ENCODE results near the gene NUDT13. TPM values are rescaled to one million over a fixed set of nuclear protein-coding genes. Genes with fewer than 3 reads are reported as not detected.
A peak's percentile ranks its signal among the peaks of the same experiment; 100 is the strongest.

NUDT13 gene
- total and polyA plus RNA-seq, 2 of the 4 experiments (the other 2 are of a cell fraction): 0.90 to 1.7 TPM

DNA sequence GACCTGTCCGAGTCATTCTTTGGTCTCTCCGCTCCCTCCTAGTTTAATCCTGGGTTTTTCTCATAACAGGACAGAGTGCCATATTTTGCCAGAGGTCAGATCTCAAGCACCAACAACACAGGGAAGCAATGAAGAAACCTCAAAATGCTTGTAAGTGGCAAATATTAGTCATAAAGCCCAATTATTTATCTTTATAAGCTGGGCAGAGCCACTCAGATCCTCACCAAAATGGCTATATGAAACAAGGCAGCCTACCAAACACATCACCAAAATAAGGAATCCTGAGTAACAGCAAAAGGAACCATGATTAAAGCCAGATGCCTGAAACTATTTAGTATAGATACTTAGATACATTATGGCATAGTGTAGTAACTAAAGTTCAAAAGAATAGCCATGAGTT, 52.8 kb downstream of the NUDT13 start:
- H4K91ac ChIP-seq (ENCODE audit: insufficient read depth, low read depth, low read length): no peak overlapping the region
- no peaks in the 10 kb centered on the region for H3K9me1 ChIP-seq (ENCODE audit: insufficient read depth, low read length)
- H3K27me3 ChIP-seq (ENCODE audit: control insufficient read depth, insufficient read depth, low read length): no peaks in the 10 kb centered on the region
- no peak overlapping the region for H4K8ac ChIP-seq (ENCODE audit: low read depth in 2 of 2, low read length in 2 of 2)
- no peak overlapping the region for H3K56ac ChIP-seq (ENCODE audit: extremely low read depth, insufficient read depth, low read length)
- POLR2A ChIA-PET (ENCODE audit: unreplicated experiment): no interaction called here
- H3K14ac ChIP-seq (replicated peaks; ENCODE audit: low read depth, low read length): no peak overlapping the region
- no peak overlapping the region for H3K18ac ChIP-seq (ENCODE audit: low read depth, low read length)
- H3K4me2 ChIP-seq (ENCODE audit: low read depth, low read length): no peak overlapping the region
- H2BK120ac ChIP-seq (ENCODE audit: low read depth, low read length): no peak overlapping the region
- in situ Hi-C loops (cut with MboI; ENCODE audit: low sequenced_read_pairs) (no loop called here), intact Hi-C loops (cut with micrococcal nuclease) (no loop called here), dilution Hi-C loops (cut with HindIII; ENCODE audit: low sequenced_read_pairs, unreplicated experiment) (no loop called here)
- H4K20me1 ChIP-seq (ENCODE audit: insufficient read depth, low read length): peaks cover 10% of the 10 kb centered on the region
- H3K79me1 ChIP-seq (ENCODE audit: low read depth in 1 of 2, low read length in 2 of 2): peaks cover 22 to 31% of the 10 kb centered on the region in 2 experiments
- no peak overlapping the region for H4K5ac ChIP-seq (ENCODE audit: low read depth, low read length)
- DNase-seq: peak; percentile 6
- no peak overlapping the region for H3K27ac ChIP-seq (ENCODE audit: insufficient read depth, low read length)
- peaks cover 13% of the 10 kb centered on the region for H3K36me3 ChIP-seq (ENCODE audit: control insufficient read depth, insufficient read depth, low read length)
- no peak overlapping the region for H3K23ac ChIP-seq (ENCODE audit: low read depth, low read length)
- no peak overlapping the region for H2BK20ac ChIP-seq (ENCODE audit: low read depth, low read length)
- BruUV-seq (replicated peaks): no TSS peak
- CTCF ChIA-PET: no interaction called here
- H3K4me1 ChIP-seq (ENCODE audit: control insufficient read depth, insufficient read depth, low read length): no peaks in the 10 kb centered on the region
- H3K9me3 ChIP-seq (ENCODE audit: control insufficient read depth, insufficient read depth, low read length): no peaks in the 10 kb centered on the region
- WGBS, 2 experiments (ENCODE audit: extremely low coverage in 2 of 2, insufficient read length in 1 of 2): no CpG with 5 or more reads among the region's 2 CpGs
- no peak for ATAC-seq (ENCODE audit: low read depth)
- no peak overlapping the region for H2BK15ac ChIP-seq (ENCODE audit: low read depth, low read length)
- no peak for TF ChIP-seq MAZ (IDR thresholded peaks at IDR 0.05; ENCODE audit: borderline replicate concordance, low read depth, low read length)
- H3K4me3 ChIP-seq (ENCODE audit: insufficient read depth, low read depth, low read length): no peak overlapping the region
- H2AFZ ChIP-seq (replicated peaks; ENCODE audit: low read length, poor library complexity): no peak overlapping the region
- no peak overlapping the region for H3K9ac ChIP-seq (ENCODE audit: low read depth, low read length)
- no peak overlapping the region for H2AK5ac ChIP-seq (ENCODE audit: low read depth, low read length)
- no peak overlapping the region for H2BK5ac ChIP-seq (ENCODE audit: low read depth, low read length, poor library complexity, severe bottlenecking)
- H3K4ac ChIP-seq (ENCODE audit: low read depth, low read length): no peak overlapping the region
- H2AK9ac ChIP-seq (replicated peaks; ENCODE audit: low read depth, low read length, poor library complexity): no peak overlapping the region
